ENCODE results near the gene HNRNPA3. TPM values are rescaled to one million over a fixed set of nuclear protein-coding genes. Genes with fewer than 3 reads are reported as not detected.

The HNRNPA3 gene
- total RNA-seq, 1 experiment from 2014 or later, result 328 TPM

DNA sequence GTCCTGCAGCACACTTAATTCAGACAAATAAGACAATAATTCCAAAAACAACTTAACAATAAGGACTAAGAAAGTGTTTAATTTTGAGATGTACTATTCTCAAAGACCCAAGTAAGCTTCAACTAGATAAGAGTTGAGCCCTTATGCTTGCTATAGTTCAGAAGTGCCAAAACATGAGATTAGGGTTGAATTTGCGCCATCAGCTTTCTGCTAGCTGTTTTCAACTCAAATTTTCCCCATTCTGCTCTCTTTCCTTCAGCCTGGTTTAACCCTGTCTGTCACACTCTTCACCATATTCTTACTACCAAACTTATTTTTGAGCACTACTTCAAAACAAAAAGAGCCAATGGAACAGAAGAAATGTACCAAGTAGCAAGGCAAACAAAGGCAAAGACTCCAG lies 47.8 kb downstream of the HNRNPA3 start:
- ATAC-seq (no peak), DNase-seq (ENCODE audit: low read depth, low spot score) (no peak)
- Histone ChIP-seq H3K9me3 (ENCODE audit: control insufficient read depth in 1 of 2, insufficient read depth in 1 of 2, low read depth in 1 of 2, low read length in 2 of 2) (no peaks in the 10 kb centered on the region), H3K27me3 (ENCODE audit: insufficient read depth, low read length) (no peaks in the 10 kb centered on the region), H4K20me1 (ENCODE audit: insufficient read depth) (peaks cover 27% of the 10 kb centered on the region; the same call in 1 of the 2 replicates), H3K4me3 (replicated peaks in 1 of 2; ENCODE audit: low read depth in 1 of 2, low read length in 2 of 2) (no peak overlapping the region), H3K9me2 (ENCODE audit: insufficient read depth) (no peaks in the 10 kb centered on the region), H3K27ac (ENCODE audit: low read depth, low read length) (no peak overlapping the region), H3K79me2 (ENCODE audit: insufficient read depth, low read length) (peaks cover 91% of the 10 kb centered on the region), H2AFZ (ENCODE audit: low read depth, low read length, poor library complexity, severe bottlenecking) (no peak overlapping the region), H3K9ac (ENCODE audit: low read length) (no peak overlapping the region), H3K4me2 (ENCODE audit: low read length) (no peak overlapping the region), H3K36me3 (ENCODE audit: control insufficient read depth in 1 of 2, insufficient read depth in 2 of 2, low read length in 2 of 2) (peaks cover 0 to 16% of the 10 kb centered on the region in 2 experiments; a peak in 1 of 4 replicates), H3K4me1 (ENCODE audit: control insufficient read depth in 1 of 2, insufficient read depth in 2 of 2, low read length in 2 of 2) (peaks cover 29 to 63% of the 10 kb centered on the region in 2 experiments)
- no TSS peak for BruUV-seq (replicated peaks)
- CTCF ChIA-PET, result interaction anchor here (0.7 kb wide), 1 partner anchor 35 kb away, joined by 3 read pairs; no protein-coding TSS in a partner anchor
- RAD21 ChIA-PET (ENCODE audit: low non-redundant PET in 1 of 2, low total read pairs in 2 of 2, uncharacterized antibody in 2 of 2, unreplicated experiment in 2 of 2), result no interaction called here
- TF ChIP-seq FOSL1 (IDR thresholded peaks at IDR 0.05; ENCODE audit: low read depth) (no peak), YY1 (IDR thresholded peaks at IDR 0.05; ENCODE audit: extremely low read depth, insufficient replicate concordance, low read depth, low read length) (no peak), ZNF274 (IDR thresholded peaks at IDR 0.05; ENCODE audit: low read depth, low read length) (no peak), POLR2AphosphoS5 (IDR thresholded peaks at IDR 0.05; ENCODE audit: low read depth, low read length) (no peak), CEBPB (IDR thresholded peaks at IDR 0.05; ENCODE audit: low read depth) (no peak), SIN3A (IDR thresholded peaks at IDR 0.05; ENCODE audit: low read depth) (no peak), CBX3 (IDR thresholded peaks at IDR 0.05; ENCODE audit: low read depth) (no peak), ELF1 (IDR thresholded peaks at IDR 0.05; ENCODE audit: borderline replicate concordance, low read depth) (no peak)
- TF ChIP-seq, protein P1, sequence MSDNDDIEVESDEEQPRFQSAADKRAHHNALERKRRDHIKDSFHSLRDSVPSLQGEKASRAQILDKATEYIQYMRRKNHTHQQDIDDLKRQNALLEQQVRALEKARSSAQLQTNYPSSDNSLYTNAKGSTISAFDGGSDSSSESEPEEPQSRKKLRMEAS (IDR thresholded peaks at IDR 0.05), result no peak
- intact Hi-C loops (cut with micrococcal nuclease), result no loop called here
- POLR2A ChIA-PET, result interaction anchor here (0.9 kb wide), 1 partner anchor 95 kb away, joined by 3 read pairs; no protein-coding TSS in a partner anchor
